ENCODE data around the gene CALR.

- no peak for TF ChIP-seq CTCF (IDR thresholded peaks at IDR 0.05)
- TF ChIP-seq POLR2A (IDR thresholded peaks at IDR 0.05) = no peak
Measured at GRCh38 chr19:12946092-12946721, 7.8 kb downstream of the CALR start.

All from adrenal gland (tissue), 5 donors.